Liver (tissue), 9 donors: ENCODE measurements around the gene SYT2. TPM values are rescaled to one million over a fixed set of nuclear protein-coding genes. Genes with fewer than 3 reads are reported as not detected.
A peak's percentile ranks its signal among the peaks of the same experiment; 100 is the strongest.

Experiments used
- DNase-seq: peaks from one replicate; pipeline ENCODE4 v3.0.0-alpha.2; 2017; ENCODE audit warnings: low spot score
- H3K27ac ChIP-seq, 2 donors: one replicate each; pipeline ENCODE4 v1.7.0; 2013; ENCODE audit warnings: inconsistent platforms in 2 of 2, low read length in 2 of 2, control low read depth in 1 of 2, low read depth in 1 of 2, mild to moderate bottlenecking in 1 of 2
- H3K27me3 ChIP-seq, 4 donors: one replicate each; pipeline versions ENCODE4 v1.6.1 to v1.7.0; 2013; ENCODE audit warnings: low read length in 3 of 4, inconsistent platforms in 1 of 4, mild to moderate bottlenecking in 1 of 4, moderate library complexity in 1 of 4; ENCODE audit not compliant: control insufficient read depth in 4 of 4, insufficient read depth in 4 of 4
- H3K36me3 ChIP-seq, 4 donors: one replicate each; pipeline versions ENCODE4 v1.6.1 to v1.7.0; 2013; ENCODE audit warnings: low read length in 3 of 4, mild to moderate bottlenecking in 3 of 4, low read depth in 1 of 4, moderate library complexity in 1 of 4; ENCODE audit not compliant: control insufficient read depth in 4 of 4, insufficient read depth in 3 of 4
- H3K4me1 ChIP-seq, 4 donors: one replicate each; pipeline versions ENCODE4 v1.6.1 to v1.7.0; 2013; ENCODE audit warnings: low read length in 3 of 4, mild to moderate bottlenecking in 3 of 4, moderate library complexity in 1 of 4; ENCODE audit not compliant: control insufficient read depth in 4 of 4, insufficient read depth in 4 of 4
- H3K4me3 ChIP-seq, 3 donors: one replicate each; pipeline versions ENCODE4 v1.6.1 to v1.7.0; 2013; ENCODE audit warnings: low read length in 3 of 3, control low read depth in 1 of 3, low read depth in 1 of 3, mild to moderate bottlenecking in 1 of 3
- H3K9ac ChIP-seq, 2 donors: one replicate each; pipeline ENCODE4 v1.7.0; 2013; ENCODE audit warnings: low read length in 2 of 2, mild to moderate bottlenecking in 2 of 2, moderate library complexity in 2 of 2, control low read depth in 1 of 2, low read depth in 1 of 2
- H3K9me3 ChIP-seq, 4 donors: one replicate each; pipeline versions ENCODE4 v1.6.1 to v1.7.0; 2013; ENCODE audit warnings: low read length in 3 of 4; ENCODE audit not compliant: control insufficient read depth in 4 of 4
- CTCF ChIP-seq: fragments of 150-350 bp; IDR thresholded peaks from 2 replicates; pipeline ENCODE4 v1.5.1; 2017; ENCODE audit warnings: improper control_type of control experiment, low read depth, low read length; ENCODE audit not compliant: missing input control
- EGR1 ChIP-seq, 2 donors: IDR thresholded peaks; 2 replicates each; pipeline ENCODE4 v1.6.1; 2016 to 2018; ENCODE audit warnings: antibody characterized with exemption in 2 of 2, low read depth in 2 of 2
- FOXA1 ChIP-seq: IDR thresholded peaks from 2 replicates; pipeline ENCODE4 v1.6.1; 2016; ENCODE audit warnings: antibody characterized with exemption
- FOXA2 ChIP-seq: IDR thresholded peaks from 2 replicates; pipeline ENCODE4 v1.6.1; 2016; ENCODE audit warnings: antibody characterized with exemption
- GABPA ChIP-seq, 2 donors: IDR thresholded peaks in 1 of 2; conservative IDR thresholded peaks in 1 of 2; 2 replicates each; pipeline ENCODE4 v1.6.1; 2016; ENCODE audit warnings: antibody characterized with exemption in 2 of 2, mild to moderate bottlenecking in 1 of 2, moderate library complexity in 1 of 2
- HNF4A ChIP-seq, 2 donors: conservative IDR thresholded peaks; 2 replicates each; pipeline ENCODE4 v1.6.1; 2016; ENCODE audit warnings: antibody characterized with exemption in 2 of 2, mild to moderate bottlenecking in 2 of 2
- HNF4G ChIP-seq: IDR thresholded peaks from 2 replicates; pipeline ENCODE4 v1.6.1; 2016; ENCODE audit warnings: antibody characterized with exemption
- JUND ChIP-seq, 2 donors: IDR thresholded peaks; 2 replicates each; pipeline ENCODE4 v1.6.1; 2016; ENCODE audit warnings: antibody characterized with exemption in 2 of 2
- NR2F2 ChIP-seq: IDR thresholded peaks from 2 replicates; pipeline ENCODE4 v1.6.1; 2016; ENCODE audit warnings: antibody characterized with exemption
- RAD21 ChIP-seq, 2 donors: IDR thresholded peaks; 2 replicates each; pipeline ENCODE4 v1.6.1; 2016; ENCODE audit warnings: antibody characterized with exemption in 2 of 2, mild to moderate bottlenecking in 2 of 2
- RXRA ChIP-seq, 2 donors: IDR thresholded peaks; 2 replicates each; pipeline ENCODE4 v1.6.1; 2017 to 2018; ENCODE audit warnings: antibody characterized with exemption in 2 of 2, mild to moderate bottlenecking in 1 of 2
- SP1 ChIP-seq: IDR thresholded peaks from 2 replicates; pipeline ENCODE4 v1.6.1; 2018; ENCODE audit warnings: antibody characterized with exemption, mild to moderate bottlenecking
- TAF1 ChIP-seq: conservative IDR thresholded peaks from 2 replicates; pipeline ENCODE4 v1.6.1; 2016; ENCODE audit warnings: antibody characterized with exemption, mild to moderate bottlenecking
- YY1 ChIP-seq: IDR thresholded peaks from 2 replicates; pipeline ENCODE4 v1.6.1; 2016; ENCODE audit warnings: antibody characterized with exemption, mild to moderate bottlenecking
- ZBTB33 ChIP-seq: IDR thresholded peaks from 2 replicates; pipeline ENCODE4 v1.6.1; 2016; ENCODE audit warnings: antibody characterized with exemption
- WGBS: extraction: QIAGEN DNeasy Blood & Tissue Kit; methylation state at CpG from one replicate; pipeline ENCODE4 v1.1.7; 2013; 5-methylcytosine and 5-hydroxymethylcytosine counted together
- polyA plus RNA-seq, 2 donors: library from polyadenylated mRNA; stranded (reverse) in 1 of 2; unstranded in 1 of 2; fragments of 200-250 nt in 1 of 2; fragments of >200 nt in 1 of 2; fragmentation: Nextera tagmentation in 1 of 2; extraction: Ambion mirVana in 1 of 2; gene quantifications; one replicate each; pipeline versions ENCODE4 v1.2.1 to v1.2.3, GENCODE V29; 2013 to 2015
- total RNA-seq, 2 donors: library from RNA; depleted of rRNA; stranded (reverse); fragments of >200 nt; gene quantifications; one replicate each; pipeline ENCODE4 v1.2.3, GENCODE V29; 2014
- TF ChIP-seq, protein P1 (sequence below): IDR thresholded peaks from 2 replicates; pipeline ENCODE4 v1.6.1; 2016; ENCODE audit warnings: antibody characterized with exemption, mild to moderate bottlenecking
- TF ChIP-seq, protein P2 (sequence below): IDR thresholded peaks from 2 replicates; pipeline ENCODE4 v1.6.1; 2016; ENCODE audit warnings: antibody characterized with exemption
- donor health status: healthy.
- donor health status: healthy.
- donor health status: healthy.
- donor health status: healthy.
- donor health status: healthy.

Gene SYT2
- total and polyA plus RNA-seq, 4 donors = under 0.01 to 0.07 TPM; not detected in 2

DNA sequence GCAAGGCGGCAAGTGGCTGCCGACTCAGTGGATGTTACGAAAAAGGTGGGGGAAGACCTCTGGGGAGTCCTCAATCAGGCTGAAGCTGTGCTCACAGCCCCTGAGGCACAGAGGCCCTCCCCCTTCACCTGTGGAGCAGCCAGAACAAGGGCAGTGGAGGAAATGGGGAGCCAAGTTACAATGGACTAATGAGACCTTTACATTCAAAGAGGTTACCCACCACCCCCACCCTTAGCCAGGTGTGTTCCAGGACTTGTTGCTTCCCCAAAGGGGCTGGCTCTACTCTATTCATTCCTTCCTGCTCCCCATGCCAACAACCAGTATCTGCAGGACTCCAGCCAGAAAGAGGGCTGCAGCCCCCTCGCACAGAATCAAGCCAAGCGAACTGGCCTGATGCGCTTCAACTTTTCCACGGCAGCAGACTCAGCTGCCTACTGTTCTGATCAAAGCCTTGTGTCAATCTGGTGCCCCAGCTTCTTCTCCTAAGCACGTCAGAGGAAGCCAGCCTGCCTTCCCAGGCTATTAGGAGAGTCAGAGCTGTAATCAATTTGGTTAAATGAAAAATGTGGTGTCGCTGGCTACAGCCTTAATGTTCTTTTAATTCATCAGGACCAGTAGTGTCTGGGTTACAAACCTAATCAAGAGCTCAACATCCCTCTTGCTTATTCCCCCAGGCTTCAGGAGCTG lies 1.8 kb upstream of the SYT2 start (continued):
- no peak for TF ChIP-seq YY1

- TF ChIP-seq TAF1 = no peak
- no peak for TF ChIP-seq FOXA1
- TF ChIP-seq RAD21 (IDR thresholded peaks at IDR 0.05) = no peak
- TF ChIP-seq HNF4A (conservative IDR thresholded peaks at IDR 0.05) = no peak
- no peak for TF ChIP-seq EGR1 (IDR thresholded peaks at IDR 0.05; ENCODE audit: low read depth in 2 of 2)
- TF ChIP-seq RXRA (IDR thresholded peaks at IDR 0.05) = no peak
- no peak for TF ChIP-seq CTCF
- TF ChIP-seq NR2F2 = no peak
- TF ChIP-seq YY1 = no peak
- TF ChIP-seq, protein P1, sequence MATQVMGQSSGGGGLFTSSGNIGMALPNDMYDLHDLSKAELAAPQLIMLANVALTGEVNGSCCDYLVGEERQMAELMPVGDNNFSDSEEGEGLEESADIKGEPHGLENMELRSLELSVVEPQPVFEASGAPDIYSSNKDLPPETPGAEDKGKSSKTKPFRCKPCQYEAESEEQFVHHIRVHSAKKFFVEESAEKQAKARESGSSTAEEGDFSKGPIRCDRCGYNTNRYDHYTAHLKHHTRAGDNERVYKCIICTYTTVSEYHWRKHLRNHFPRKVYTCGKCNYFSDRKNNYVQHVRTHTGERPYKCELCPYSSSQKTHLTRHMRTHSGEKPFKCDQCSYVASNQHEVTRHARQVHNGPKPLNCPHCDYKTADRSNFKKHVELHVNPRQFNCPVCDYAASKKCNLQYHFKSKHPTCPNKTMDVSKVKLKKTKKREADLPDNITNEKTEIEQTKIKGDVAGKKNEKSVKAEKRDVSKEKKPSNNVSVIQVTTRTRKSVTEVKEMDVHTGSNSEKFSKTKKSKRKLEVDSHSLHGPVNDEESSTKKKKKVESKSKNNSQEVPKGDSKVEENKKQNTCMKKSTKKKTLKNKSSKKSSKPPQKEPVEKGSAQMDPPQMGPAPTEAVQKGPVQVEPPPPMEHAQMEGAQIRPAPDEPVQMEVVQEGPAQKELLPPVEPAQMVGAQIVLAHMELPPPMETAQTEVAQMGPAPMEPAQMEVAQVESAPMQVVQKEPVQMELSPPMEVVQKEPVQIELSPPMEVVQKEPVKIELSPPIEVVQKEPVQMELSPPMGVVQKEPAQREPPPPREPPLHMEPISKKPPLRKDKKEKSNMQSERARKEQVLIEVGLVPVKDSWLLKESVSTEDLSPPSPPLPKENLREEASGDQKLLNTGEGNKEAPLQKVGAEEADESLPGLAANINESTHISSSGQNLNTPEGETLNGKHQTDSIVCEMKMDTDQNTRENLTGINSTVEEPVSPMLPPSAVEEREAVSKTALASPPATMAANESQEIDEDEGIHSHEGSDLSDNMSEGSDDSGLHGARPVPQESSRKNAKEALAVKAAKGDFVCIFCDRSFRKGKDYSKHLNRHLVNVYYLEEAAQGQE = no peak
- TF ChIP-seq FOXA2 = no peak
- no peak for TF ChIP-seq HNF4G
- TF ChIP-seq JUND (IDR thresholded peaks at IDR 0.05) = no peak
- TF ChIP-seq, protein P2, sequence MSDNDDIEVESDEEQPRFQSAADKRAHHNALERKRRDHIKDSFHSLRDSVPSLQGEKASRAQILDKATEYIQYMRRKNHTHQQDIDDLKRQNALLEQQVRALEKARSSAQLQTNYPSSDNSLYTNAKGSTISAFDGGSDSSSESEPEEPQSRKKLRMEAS = no peak
- no peak for TF ChIP-seq ZBTB33
- TF ChIP-seq SP1 = no peak
- TF ChIP-seq GABPA (IDR thresholded peaks at IDR 0.05 in 1 of 2, conservative IDR thresholded peaks at IDR 0.05 in 1 of 2) = no peak
- 6% methylated on average over 34 of the region's 34 CpGs for whole genome bisulfite sequencing
- H3K4me3 ChIP-seq = peak overlapping the region in 1 of 3 donors; percentile 31
- peaks cover 6 to 13% (median 10%) of the 10 kb centered on the region in 4 donors for H3K4me1 ChIP-seq
- peaks cover 0 to 3% (median 0%) of the 10 kb centered on the region in 4 donors for H3K27me3 ChIP-seq
- no peak for DNase-seq
- no peaks in the 10 kb centered on the region for H3K36me3 ChIP-seq
- H3K9ac ChIP-seq = no peak overlapping the region
- H3K9me3 ChIP-seq = no peaks in the 10 kb centered on the region
- no peak overlapping the region for H3K27ac ChIP-seq
These were observed 795 bp downstream of the SYT2 start for GRCh38 chr1:202709276-202710041.
